SU-DHL-6 (cell line): ENCODE results near the gene RAB11FIP3.

Source experiments
- H2AFZ ChIP-seq: fragments of 200-600 bp; sonication (generic); 2 replicates; pipeline ENCODE4 v1.6.1; 2014; ENCODE audit warnings: low read depth, mild to moderate bottlenecking, moderate library complexity, mixed read lengths, antibody characterized with exemption, low read length; ENCODE audit not compliant: severe bottlenecking
- H3F3A ChIP-seq: fragments of 200-600 bp; shearing (Covaris generic); 2 replicates; pipeline ENCODE4 v1.6.0; 2016; ENCODE audit warnings: antibody characterized with exemption, mild to moderate bottlenecking; ENCODE audit not compliant: insufficient read depth
- H3K27ac ChIP-seq: fragments of 200-600 bp; sonication (generic); 2 replicates; pipeline ENCODE4 v1.5.1; 2016; ENCODE audit warnings: low read depth, mild to moderate bottlenecking, low read length, moderate library complexity, mixed read lengths
- H3K27me3 ChIP-seq: fragments of 200-600 bp; sonication (generic), shearing (Covaris generic); 2 replicates; pipeline ENCODE4 v1.6.0; 2014; ENCODE audit warnings: mild to moderate bottlenecking, low read length
- H3K36me3 ChIP-seq: fragments of 200-600 bp; sonication (generic); 2 replicates; pipeline ENCODE4 v1.6.1; 2014; ENCODE audit warnings: mild to moderate bottlenecking, low read length, mixed read lengths
- H3K4me2 ChIP-seq: fragments of 300-600, 200-600 bp; shearing (Covaris generic), sonication (generic); 2 replicates; pipeline ENCODE4 v1.6.0; 2014; ENCODE audit warnings: low read length, low read depth, mild to moderate bottlenecking; ENCODE audit not compliant: poor library complexity, severe bottlenecking
- H3K4me3 ChIP-seq: fragments of 200-600 bp; sonication (generic); 2 replicates; pipeline ENCODE4 v1.5.1; 2014; ENCODE audit warnings: antibody characterized with exemption, low read length, mild to moderate bottlenecking, mixed read lengths; ENCODE audit not compliant: insufficient read depth, poor library complexity, severe bottlenecking
- H3K79me2 ChIP-seq: fragments of 200-600 bp; sonication (generic); 2 replicates; pipeline ENCODE4 v1.6.1; 2014; ENCODE audit warnings: mild to moderate bottlenecking, low read length, moderate library complexity; ENCODE audit not compliant: insufficient read depth
- H3K9ac ChIP-seq: fragments of 200-600 bp; sonication (generic); 2 replicates; pipeline ENCODE4 v1.7.0; 2014; ENCODE audit warnings: mild to moderate bottlenecking, low read length
- H3K9me2 ChIP-seq: fragments of 200-600 bp; sonication (generic); replicated peaks from 2 replicates; pipeline ENCODE4 v1.6.1; 2014; ENCODE audit warnings: low read length; ENCODE audit not compliant: insufficient read depth
- H3K9me3 ChIP-seq: fragments of 200-600 bp; sonication (generic); 2 replicates; pipeline ENCODE4 v1.6.1; 2014; ENCODE audit warnings: low read length, mixed read lengths; ENCODE audit not compliant: insufficient read depth
- H4K20me1 ChIP-seq: fragments of 200-600 bp; sonication (generic); 2 replicates; pipeline ENCODE4 v1.6.1; 2014; ENCODE audit warnings: low read depth, mild to moderate bottlenecking, antibody characterized with exemption, low read length, moderate library complexity, mixed read lengths
- CTCF ChIP-seq: fragments of 200-600 bp; sonication (generic); IDR thresholded peaks from one replicate; pipeline ENCODE4 v1.5.1; 2017; ENCODE audit warnings: antibody characterized with exemption, mild to moderate bottlenecking, low read length, moderate library complexity; ENCODE audit not compliant: insufficient read depth, poor library complexity, severe bottlenecking
- EZH2phosphoT487 ChIP-seq: fragments of 200-600 bp; sonication (generic), shearing (Covaris generic); conservative IDR thresholded peaks from 2 replicates; pipeline ENCODE4 v1.6.1; 2018; ENCODE audit warnings: mild to moderate bottlenecking, antibody characterized with exemption, low read length, moderate library complexity, mixed read lengths

The RAB11FIP3 gene

DNA sequence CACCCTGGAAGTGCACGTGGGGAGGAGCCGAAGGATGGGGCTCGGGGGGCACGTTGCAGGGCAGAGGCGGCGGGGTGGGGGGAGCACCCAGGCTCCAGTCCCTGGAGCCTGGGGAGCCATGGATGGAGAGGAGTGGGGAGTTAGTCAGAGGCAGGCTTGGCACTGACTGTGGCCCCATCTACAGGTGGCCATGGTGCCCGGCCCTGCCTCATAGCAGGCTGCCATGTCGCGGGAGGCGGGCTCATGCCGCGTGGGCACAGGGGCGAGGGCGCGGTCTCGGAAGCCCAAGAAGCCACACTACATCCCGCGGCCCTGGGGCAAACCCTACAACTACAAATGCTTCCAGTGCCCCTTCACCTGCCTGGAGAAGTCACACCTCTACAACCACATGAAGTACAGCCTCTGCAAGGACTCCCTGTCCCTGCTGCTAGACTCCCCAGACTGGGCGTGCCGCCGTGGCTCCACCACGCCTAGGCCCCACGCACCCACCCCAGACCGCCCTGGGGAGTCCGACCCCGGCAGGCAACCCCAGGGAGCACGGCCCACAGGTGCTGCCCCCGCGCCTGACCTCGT, 137.7 kb downstream of the RAB11FIP3 start:
- Histone ChIP-seq H3K4me3 (no peak overlapping the region), H3K27me3 (no peaks in the 10 kb centered on the region), H3K9me2 (no peaks in the 10 kb centered on the region), H3K27ac (no peak overlapping the region), H3F3A (no peaks in the 10 kb centered on the region), H3K9me3 (no peaks in the 10 kb centered on the region), H2AFZ (no peak overlapping the region), H4K20me1 (no peaks in the 10 kb centered on the region), H3K4me2 (no peak overlapping the region), H3K79me2 (no peaks in the 10 kb centered on the region), H3K9ac (no peak overlapping the region), H3K36me3 (no peaks in the 10 kb centered on the region)
- TF ChIP-seq CTCF (no peak), EZH2phosphoT487 (no peak)

GRCh38 chr16:564690-565418, 139.4 kb downstream of the RAB11FIP3 start:
- H3K27me3 ChIP-seq = no peaks in the 10 kb centered on the region
- H3K9me3 ChIP-seq = no peaks in the 10 kb centered on the region
- H2AFZ ChIP-seq = no peak overlapping the region
- H3K36me3 ChIP-seq = no peaks in the 10 kb centered on the region
- H3K27ac ChIP-seq = no peak overlapping the region
- H3K4me2 ChIP-seq = no peak overlapping the region
- TF ChIP-seq EZH2phosphoT487 (no peak), CTCF (no peak)
- H3K79me2 ChIP-seq = no peaks in the 10 kb centered on the region
- no peaks in the 10 kb centered on the region for H3K9me2 ChIP-seq
- H3K4me3 ChIP-seq = no peak overlapping the region
- no peak overlapping the region for H3K9ac ChIP-seq
- no peaks in the 10 kb centered on the region for H4K20me1 ChIP-seq
- H3F3A ChIP-seq = no peaks in the 10 kb centered on the region

GRCh38 chr16:565419-566330, 140.2 kb downstream of the RAB11FIP3 start:
- TF ChIP-seq CTCF (no peak), EZH2phosphoT487 (no peak)
- Histone ChIP-seq H2AFZ (no peak overlapping the region), H3K9ac (no peak overlapping the region), H3K4me2 (no peak overlapping the region), H3K9me3 (no peaks in the 10 kb centered on the region), H3K9me2 (no peaks in the 10 kb centered on the region), H3K36me3 (no peaks in the 10 kb centered on the region), H4K20me1 (no peaks in the 10 kb centered on the region), H3K79me2 (no peaks in the 10 kb centered on the region), H3K4me3 (no peak overlapping the region), H3K27ac (no peak overlapping the region), H3K27me3 (no peaks in the 10 kb centered on the region), H3F3A (no peaks in the 10 kb centered on the region)
